ENCODE data around the gene THAP4.
A peak's percentile ranks its signal among the peaks of the same experiment; 100 is the strongest.
"Not testable (repeated sequence)": the region's sequence is repeated elsewhere in the genome, so short reads cannot be mapped to it uniquely, and the experiment has no call there.

Gene THAP4

GRCh38 chr2:241598487-241598886 lies 38.5 kb downstream of the THAP4 start:
- no peak for DNase-seq (ENCODE audit: extremely low read depth, low read depth)
- no peak; the same call in 1 of the 2 replicates for TF ChIP-seq CTCF (IDR thresholded peaks at IDR 0.05; ENCODE audit: low read depth, low read length)

- no peak for DNase-seq (ENCODE audit: extremely low read depth, low read depth)
- TF ChIP-seq CTCF (IDR thresholded peaks at IDR 0.05; ENCODE audit: low read depth, low read length), result no peak
These were observed 38.9 kb downstream of the THAP4 start for GRCh38 chr2:241598061-241598460.

GRCh38 chr2:241597561-241597960 lies 39.4 kb downstream of the THAP4 start:
- no peak for TF ChIP-seq CTCF (IDR thresholded peaks at IDR 0.05; ENCODE audit: low read depth, low read length)

GRCh38 chr2:241595600-241596140 lies 41.3 kb downstream of the THAP4 start:
- no peak for DNase-seq (ENCODE audit: extremely low read depth, low read depth)
- peak; percentile 27 for TF ChIP-seq CTCF (IDR thresholded peaks at IDR 0.05; ENCODE audit: low read depth, low read length)

More at GRCh38 chr2:241597561-241597960, 39.4 kb downstream of the THAP4 start:
- no peak for DNase-seq (ENCODE audit: extremely low read depth, low read depth)

- no peak for TF ChIP-seq CTCF (IDR thresholded peaks at IDR 0.05; ENCODE audit: low read depth, low read length)
These were observed 43.7 kb downstream of the THAP4 start for GRCh38 chr2:241593271-241593670.

GRCh38 chr2:241592126-241592845 lies 44.7 kb downstream of the THAP4 start:
- no peak for DNase-seq (ENCODE audit: extremely low read depth, low read depth)
- TF ChIP-seq CTCF (IDR thresholded peaks at IDR 0.05; ENCODE audit: low read depth, low read length), result no peak

More at GRCh38 chr2:241593271-241593670, 43.7 kb downstream of the THAP4 start:
- DNase-seq (ENCODE audit: extremely low read depth, low read depth), result no peak

GRCh38 chr2:241590496-241591455 lies 46.2 kb downstream of the THAP4 start:
- not testable (repeated sequence) for DNase-seq (ENCODE audit: extremely low read depth, low read depth)

GRCh38 chr2:241589863-241590262 lies 47.1 kb downstream of the THAP4 start:
- DNase-seq (ENCODE audit: extremely low read depth, low read depth), result not testable (repeated sequence)

Data from AG09319 (cell line).